GM12891 (cell line): ENCODE measurements around the gene PTPN5.
A peak's percentile ranks its signal among the peaks of the same experiment; 100 is the strongest.

Experiments
- DNase-seq: peaks from one replicate; pipeline ENCODE4 v3.0.0; 2011; ENCODE audit warnings: low spot score; ENCODE audit not compliant: insufficient read length
- FAIRE-seq: peaks from 2 replicates; lab custom pipeline; 2011; peaks lifted over from hg19 to GRCh38; lab: Jason Lieb, UNC
- PAX5 ChIP-seq: IDR thresholded peaks from 2 replicates; pipeline ENCODE4 v1.6.1; 2011; ENCODE audit warnings: low read length, moderate library complexity, mild to moderate bottlenecking; ENCODE audit not compliant: insufficient read depth, severe bottlenecking
- POLR2A ChIP-seq: IDR thresholded peaks from 2 replicates; pipeline ENCODE4 v1.6.1; 2011; ENCODE audit warnings: low read depth, low read length, control low read depth
- POLR2AphosphoS5 ChIP-seq: IDR thresholded peaks from 2 replicates; pipeline ENCODE4 v1.6.1; 2011; ENCODE audit warnings: low read depth, low read length, control low read depth
- POU2F2 ChIP-seq: IDR thresholded peaks from 2 replicates; pipeline ENCODE4 v1.6.1; 2011; ENCODE audit warnings: low read depth, mild to moderate bottlenecking, control low read depth, low read length, moderate library complexity
- SPI1 ChIP-seq: IDR thresholded peaks from 2 replicates; pipeline ENCODE4 v1.6.1; 2011; ENCODE audit warnings: low read depth, low read length, control low read depth
- TAF1 ChIP-seq: IDR thresholded peaks from 2 replicates; pipeline ENCODE4 v1.6.1; 2011; ENCODE audit warnings: low read depth, low read length, control low read depth

PTPN5 gene

DNA sequence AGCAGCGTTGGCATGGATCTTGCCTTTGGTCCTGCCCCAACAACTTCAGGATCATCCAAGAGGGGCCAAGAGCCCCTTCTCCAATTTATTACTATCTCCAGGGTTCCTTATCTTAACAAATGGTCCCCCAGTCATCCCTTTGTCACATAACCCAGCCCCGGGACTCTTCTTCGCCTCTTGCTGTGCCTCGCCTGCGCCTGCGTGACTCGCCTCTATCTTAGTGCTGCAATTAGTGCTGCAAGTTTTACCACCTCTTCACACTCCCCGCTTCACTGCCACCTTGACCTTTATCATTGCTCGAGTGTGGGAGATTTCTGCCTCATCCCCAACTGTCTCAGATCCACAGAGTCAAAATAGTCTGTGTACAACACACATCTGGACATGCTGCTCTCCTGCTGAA lies 61.6 kb downstream of the PTPN5 start:
- no peak for TF ChIP-seq SPI1
- TF ChIP-seq POLR2A = no peak
- TF ChIP-seq TAF1 = no peak
- no peak for TF ChIP-seq POU2F2
- TF ChIP-seq PAX5 = no peak
- TF ChIP-seq POLR2AphosphoS5 = no peak
- DNase-seq (no peak), FAIRE-seq (no peak)

DNA sequence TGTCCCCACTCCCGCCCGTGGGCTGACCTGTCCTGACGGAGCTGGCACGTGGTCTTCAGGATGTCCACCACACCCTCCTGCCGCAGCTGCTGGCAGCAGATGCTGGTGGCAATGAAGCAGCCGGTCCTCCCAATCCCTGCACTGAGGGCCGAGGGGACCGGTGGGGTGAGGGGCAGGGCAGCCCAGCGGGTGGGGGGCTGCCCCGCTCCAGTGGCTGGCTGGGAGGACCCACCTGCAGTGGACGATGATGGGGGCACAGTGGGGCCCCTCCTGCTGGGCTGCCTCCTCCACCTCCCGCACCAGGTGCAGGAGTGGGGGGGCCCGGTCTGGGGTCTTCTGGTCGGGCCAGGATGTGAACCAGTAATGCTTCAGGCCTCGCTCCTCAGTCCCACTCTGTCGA lies 62.2 kb downstream of the PTPN5 start:
- TF ChIP-seq TAF1 (no peak), PAX5 (no peak), POU2F2 (no peak), POLR2AphosphoS5 (no peak), SPI1 (no peak), POLR2A (no peak)
- FAIRE-seq (no peak), DNase-seq (no peak)

DNA sequence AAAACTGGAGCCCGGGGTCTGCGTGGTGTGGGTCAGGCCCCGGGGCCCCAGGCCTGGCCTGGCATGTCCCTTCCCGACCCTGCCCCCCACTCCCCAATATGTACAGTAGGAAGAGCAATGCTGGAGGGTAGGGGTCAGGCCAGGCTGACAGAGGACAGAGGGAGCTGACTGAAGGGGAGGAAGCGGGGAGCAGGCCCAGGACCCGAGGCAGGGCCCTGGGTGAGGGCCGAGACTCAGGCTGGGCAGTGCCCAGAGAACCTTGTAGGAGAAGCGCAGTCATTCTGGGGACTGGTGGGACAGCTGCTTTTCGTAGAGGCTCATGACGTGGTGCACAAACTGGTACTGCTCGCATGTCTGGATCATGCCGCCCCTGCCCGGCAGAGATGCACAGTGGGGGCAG lies 62.9 kb downstream of the PTPN5 start:
- FAIRE-seq (no peak), DNase-seq (no peak)
- TF ChIP-seq POU2F2 (no peak), SPI1 (no peak), POLR2A (no peak), POLR2AphosphoS5 (no peak), PAX5 (no peak), TAF1 (no peak)

DNA sequence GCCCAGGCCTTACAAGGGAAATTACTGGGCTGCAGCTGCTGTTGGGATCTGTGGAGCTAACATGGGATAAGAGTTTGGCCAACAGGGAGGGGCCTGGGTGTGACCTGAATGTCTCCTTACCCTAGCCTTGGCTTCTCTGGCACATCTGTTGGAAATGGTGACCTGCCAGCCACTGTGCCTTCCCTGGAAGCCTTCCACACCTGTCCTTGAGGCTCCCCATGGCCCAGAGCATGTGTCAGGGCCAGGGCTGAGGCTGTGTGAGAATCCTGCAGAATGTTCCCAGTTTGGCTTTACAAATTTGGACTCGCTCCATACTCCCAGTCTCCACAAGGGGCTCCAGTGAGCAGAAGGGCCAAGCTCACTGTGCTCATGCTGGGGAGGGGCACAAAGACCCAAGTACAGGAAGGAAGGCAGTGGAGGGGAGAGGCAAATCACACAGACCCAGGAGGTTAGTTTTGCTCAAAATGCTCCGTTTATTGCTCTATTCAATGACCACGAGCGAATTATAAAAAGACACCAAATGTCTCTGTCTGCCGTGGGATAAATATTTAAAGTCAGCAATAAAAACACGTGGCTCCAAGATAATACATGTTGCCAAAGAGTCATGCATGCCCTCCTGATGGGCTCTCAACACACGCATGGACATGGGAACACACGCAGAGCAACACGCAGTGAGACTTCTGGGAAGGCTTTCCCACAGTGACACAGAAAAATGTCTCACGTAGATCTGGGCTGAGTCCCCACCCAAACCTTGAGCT lies 63.9 kb downstream of the PTPN5 start:
- FAIRE-seq = peak; percentile 92
- DNase-seq = peak; percentile 60

DNA sequence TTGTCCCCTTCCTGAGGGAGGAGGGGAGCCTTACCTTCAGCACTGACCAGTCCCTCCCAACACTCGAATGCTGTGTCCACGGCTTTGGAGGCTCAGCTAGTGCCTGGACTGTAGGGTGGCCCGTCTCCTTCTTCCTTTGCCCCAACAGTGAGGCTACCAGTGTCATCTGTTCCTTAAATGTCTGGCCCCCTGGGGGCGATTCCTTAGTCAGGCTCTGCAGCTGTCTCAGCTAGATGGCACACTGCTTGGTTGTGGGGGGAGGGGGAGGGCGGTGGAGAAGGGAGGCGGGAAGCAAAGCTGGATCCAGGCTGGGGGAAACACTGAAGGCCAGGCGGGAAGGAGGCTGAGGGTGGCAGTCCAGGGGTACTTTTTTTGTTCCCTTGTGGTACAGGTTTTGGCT lies 65.6 kb downstream of the PTPN5 start, which contains the start of gene IGSF22:
Gene IGSF22, minus strand, starts transcription at position 149 of the 400 bp plus-strand sequence. CDS start 1,952 bp downstream, outside the sequence.
- TF ChIP-seq SPI1 = no peak
- no peak for TF ChIP-seq POLR2A
- no peak for TF ChIP-seq TAF1
- no peak for TF ChIP-seq POU2F2
- no peak for TF ChIP-seq PAX5
- TF ChIP-seq POLR2AphosphoS5 = no peak
- DNase-seq (no peak), FAIRE-seq (no peak)

More for the DNA sequence above, 63.9 kb downstream of the PTPN5 start:
- TF ChIP-seq POU2F2 (no peak), SPI1 (no peak), TAF1 (no peak), POLR2A (no peak), POLR2AphosphoS5 (no peak), PAX5 (no peak)

DNA sequence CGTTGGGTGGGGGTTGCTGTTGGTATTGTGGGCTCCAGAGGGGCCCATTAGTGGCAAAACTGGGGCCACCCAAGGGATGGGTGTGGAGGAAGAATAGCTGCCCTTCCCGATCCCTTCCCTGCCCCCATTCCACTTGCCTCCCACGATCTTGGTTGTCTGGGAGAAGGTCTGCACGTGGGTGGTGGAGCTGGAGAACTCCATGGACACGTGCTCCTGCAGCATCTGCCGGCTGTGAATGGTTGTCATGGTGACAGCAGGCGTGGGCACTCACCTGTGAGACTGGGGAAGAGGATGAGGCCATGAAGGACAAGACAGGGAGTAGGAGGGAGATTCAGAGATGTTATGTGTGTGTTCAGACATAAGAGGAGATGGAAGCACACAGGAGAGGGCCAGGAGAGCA lies 67.6 kb downstream of the PTPN5 start:
- DNase-seq (no peak), FAIRE-seq (no peak)
- TF ChIP-seq TAF1 (no peak), PAX5 (no peak), POLR2AphosphoS5 (no peak), POLR2A (no peak), SPI1 (no peak), POU2F2 (no peak)

DNA sequence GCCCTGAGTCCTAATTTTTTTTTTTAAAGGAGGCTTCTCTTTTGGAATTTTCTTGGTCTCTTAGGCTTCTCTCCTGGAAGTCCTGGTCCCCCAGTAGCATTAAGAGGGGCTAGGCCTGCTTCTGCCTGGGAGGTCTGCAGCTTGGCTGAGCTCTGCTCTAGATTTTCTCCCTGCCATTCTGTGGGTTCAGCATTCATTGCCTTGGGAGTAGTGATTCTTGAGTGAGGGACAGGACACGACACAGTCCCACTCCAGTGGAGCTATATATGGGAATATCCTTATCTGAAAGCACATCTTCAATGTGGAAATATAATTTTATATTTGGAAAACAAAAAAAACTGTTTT lies 69.3 kb downstream of the PTPN5 start:
- DNase-seq (no peak), FAIRE-seq (no peak)
- TF ChIP-seq TAF1 = no peak
- no peak for TF ChIP-seq POLR2AphosphoS5
- TF ChIP-seq POU2F2 = no peak
- no peak for TF ChIP-seq PAX5
- no peak for TF ChIP-seq POLR2A

DNA sequence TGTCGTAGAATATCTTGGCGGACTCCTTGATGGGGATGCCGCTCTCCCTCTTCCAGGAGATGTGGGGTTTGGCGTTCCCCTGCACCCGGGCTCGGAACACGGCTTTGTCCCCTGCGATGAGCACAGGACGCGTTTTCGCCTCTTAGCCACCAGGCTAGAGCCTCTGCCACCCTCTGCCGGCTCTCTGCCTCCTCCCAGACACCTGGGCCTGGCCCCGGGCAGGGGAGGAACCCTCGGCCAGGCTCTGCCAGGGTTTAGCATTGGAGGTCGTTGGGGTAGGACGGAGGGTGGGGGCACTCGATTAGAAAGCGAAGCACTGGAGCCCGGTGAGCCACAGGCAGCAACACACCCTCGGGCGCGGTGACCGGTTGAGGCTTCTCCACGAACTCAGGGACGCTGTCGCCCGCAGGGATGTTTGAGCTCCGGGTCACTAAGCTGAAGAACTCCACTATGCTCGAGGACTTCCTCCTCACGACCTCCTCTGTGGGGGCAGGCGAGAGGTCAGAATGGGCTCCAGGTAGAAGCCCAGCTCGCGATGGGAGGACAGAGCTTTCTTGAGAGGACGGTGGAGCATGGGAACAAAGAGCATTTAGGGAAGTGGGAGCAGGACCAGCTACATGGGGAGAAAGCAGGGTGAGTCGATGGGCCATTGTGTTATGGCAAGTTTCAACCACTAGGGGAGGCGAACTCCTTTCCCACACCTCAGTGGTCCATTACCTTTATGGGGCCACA lies 69.9 kb downstream of the PTPN5 start:
- DNase-seq (peak; percentile 61), FAIRE-seq (peak; percentile 81)
- peak; percentile 89 for TF ChIP-seq SPI1
- no peak for TF ChIP-seq POLR2AphosphoS5

DNA sequence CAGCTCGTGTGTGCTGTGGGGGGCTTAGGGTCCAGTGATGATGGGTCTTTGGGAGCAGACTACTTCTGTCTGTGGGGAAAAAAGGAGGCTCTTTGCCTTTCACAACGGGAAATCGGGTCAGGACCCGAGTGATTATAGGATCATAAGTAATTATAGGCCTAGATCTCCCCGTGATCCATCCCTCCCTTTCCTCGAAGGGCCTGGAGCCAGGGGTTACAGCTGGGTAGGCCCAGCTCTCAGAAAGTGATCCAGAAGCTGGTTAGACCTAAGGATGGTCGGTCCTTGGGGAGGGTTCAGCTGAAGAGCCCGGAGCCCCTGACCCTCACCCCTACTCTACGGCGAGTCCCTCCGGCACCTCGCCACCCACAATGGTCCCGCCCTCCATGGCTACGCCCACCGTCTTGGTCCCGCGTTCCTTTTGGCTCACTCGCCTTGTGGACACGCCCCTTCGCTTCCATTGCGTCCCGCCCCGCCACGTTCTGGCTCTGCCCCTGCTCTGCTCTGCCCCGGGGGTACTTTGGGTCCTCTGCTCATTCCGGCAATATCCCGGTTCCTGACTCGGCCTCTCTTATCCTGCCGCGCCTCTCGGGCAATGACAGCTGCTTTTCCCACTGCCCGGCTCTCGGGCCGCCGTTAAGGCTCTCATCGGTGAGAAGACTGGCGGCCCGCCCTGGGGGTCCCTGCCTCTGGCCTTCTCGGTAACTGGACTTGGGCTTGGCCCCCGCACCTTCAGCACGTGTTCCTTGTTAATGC lies 70.6 kb downstream of the PTPN5 start:
- no peak for DNase-seq
- TF ChIP-seq SPI1 (no peak), POLR2AphosphoS5 (no peak), PAX5 (no peak), POLR2A (no peak), POU2F2 (no peak), TAF1 (no peak)
- peak; percentile 86 for FAIRE-seq
